GM21717 (cell line): ENCODE results near the gene CKAP5.

Experiments used
- ATAC-seq: cut with Tn5 transposase; IDR thresholded peaks from one replicate; pipeline ENCODE4 v1.9.1; 2021; ENCODE audit warnings: mild to moderate bottlenecking, moderate library complexity; ENCODE audit not compliant: unreplicated experiment

The CKAP5 gene

GRCh38 chr11:46701078-46701654 lies 144.9 kb downstream of the CKAP5 start:
- ATAC-seq, result peak; percentile 4

GRCh38 chr11:46700241-46701077 lies 145.6 kb downstream of the CKAP5 start, which contains the start of the genes ARHGAP1 and ZNF408:
TSS of gene ARHGAP1 (minus strand) at chr11:46700619. CDS start at chr11:46696107, 4,512 bp downstream.
TSS of gene ZNF408 (plus strand) at chr11:46701031. CDS start at chr11:46701048, 17 bp downstream.
- ATAC-seq, result peak; percentile 84

DNA sequence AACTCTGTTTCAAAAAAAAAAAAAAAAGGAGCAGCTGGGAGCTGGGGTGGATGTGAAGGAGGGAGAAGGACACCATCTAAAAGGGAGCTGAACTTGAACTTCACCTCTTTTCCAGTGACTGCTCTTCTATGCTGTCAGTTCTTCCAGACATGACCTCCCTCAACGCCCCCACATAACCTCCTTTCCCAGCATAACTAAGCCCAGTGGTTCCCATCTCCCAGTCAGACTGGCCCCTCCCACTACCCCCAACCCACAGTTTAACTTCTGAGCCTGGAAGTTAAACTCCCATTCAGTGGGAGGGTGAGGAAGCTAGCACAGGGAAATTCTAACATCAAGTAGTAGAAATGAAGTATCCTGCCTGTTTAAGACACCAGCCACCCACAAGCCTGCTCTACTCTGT lies 147.5 kb downstream of the CKAP5 start:
- no peak for ATAC-seq

- no peak for ATAC-seq
These were observed 148.4 kb downstream of the CKAP5 start for GRCh38 chr11:46697723-46698122.

DNA sequence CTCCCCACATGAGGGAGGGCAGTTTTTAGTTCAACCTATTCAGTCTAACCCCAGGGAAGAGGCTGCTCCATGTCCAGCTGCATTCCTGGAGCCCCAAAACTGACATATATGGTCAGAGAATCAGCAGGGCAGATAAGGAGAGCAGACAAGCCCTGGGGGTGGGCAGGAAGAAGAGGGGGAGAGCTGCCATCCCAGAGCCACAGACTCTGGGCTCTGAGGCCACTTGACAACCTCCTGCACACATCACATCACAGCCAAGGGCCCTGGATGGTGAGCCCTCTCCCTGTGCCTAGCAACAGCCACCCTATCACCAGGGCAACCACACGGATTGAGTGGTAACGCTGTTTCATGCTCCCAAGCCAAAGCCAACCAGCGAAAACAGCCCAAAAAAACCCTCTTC lies 148.8 kb downstream of the CKAP5 start:
- no peak for ATAC-seq

DNA sequence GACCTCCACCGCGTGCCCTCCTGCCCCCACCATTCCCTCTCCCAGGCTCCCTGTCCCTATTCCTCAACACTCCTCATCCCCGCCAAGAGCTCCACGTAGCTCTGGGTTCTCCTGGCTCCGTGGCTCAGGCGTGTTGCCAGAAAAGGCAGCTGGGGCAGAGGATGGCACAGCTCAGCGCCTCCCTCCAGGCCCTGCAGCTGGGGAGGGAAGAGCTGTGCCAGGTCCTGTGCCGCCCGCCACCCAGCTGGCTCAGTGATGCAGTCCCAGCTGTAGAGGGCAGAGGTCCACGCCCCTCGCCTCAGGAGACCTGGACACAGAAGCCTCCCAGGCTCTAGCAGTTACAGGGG lies 149.9 kb downstream of the CKAP5 start:
- no peak for ATAC-seq

DNA sequence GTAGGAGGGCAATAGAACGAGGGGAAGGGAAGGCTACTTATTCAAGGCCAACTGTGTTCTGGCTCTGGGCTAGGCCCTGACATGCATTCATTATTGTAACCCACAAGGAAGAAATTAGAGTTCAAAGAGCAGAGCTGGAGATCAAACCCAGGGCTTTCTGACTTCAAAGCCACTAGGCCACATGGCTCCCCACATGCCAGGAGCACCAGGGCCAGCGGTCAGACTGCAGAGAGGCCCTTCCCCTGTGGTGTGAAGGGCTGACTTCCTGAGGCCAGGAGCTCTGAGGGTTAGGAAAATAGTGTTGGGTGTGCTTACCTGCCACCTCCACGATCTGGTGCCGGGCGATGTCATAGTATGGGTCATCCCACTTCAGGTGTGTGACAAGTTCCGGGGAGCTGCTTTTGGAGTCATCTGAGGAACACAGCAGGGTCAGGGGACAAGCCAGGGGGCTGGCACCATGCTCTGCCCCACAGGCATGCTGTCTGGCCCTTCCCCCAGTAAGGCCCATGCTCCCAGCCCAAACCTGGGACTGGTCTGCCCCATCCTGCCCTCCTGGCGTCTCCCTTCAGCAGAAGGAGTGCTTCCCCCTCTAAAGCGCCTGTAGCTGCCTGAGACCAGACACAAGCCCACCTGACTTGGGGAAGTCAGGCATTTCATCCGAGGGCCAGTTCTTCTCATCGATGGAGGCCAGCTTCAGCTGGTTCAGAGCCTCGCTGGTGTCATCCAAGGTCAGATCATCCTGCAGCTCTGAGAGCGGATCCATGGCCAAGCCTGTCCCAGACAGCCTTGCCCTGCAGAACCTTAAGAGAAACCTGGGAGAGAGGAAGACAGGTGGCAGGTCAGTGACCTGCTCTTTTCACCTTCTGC lies 150.5 kb downstream of the CKAP5 start:
- ATAC-seq, result no peak

DNA sequence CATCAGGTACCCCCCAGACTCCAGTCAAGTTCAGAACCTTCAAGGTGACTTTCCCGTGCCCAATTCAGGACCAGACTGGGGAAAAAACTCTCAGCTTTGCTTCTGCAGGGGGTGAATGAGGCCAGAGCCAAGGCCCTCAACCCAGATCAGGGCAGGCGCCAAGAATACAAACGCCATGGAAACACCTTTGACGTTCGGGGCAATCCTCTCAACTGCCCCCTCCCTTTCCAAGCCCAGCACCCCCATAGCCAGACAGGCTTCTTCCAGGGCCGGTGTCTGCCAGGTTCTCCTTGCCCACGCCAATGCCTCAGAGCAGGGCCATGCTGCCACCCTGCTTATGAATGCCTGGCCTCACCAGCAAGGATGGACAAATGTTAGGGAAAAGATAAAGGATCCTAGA lies 151.5 kb downstream of the CKAP5 start:
- ATAC-seq, result no peak

DNA sequence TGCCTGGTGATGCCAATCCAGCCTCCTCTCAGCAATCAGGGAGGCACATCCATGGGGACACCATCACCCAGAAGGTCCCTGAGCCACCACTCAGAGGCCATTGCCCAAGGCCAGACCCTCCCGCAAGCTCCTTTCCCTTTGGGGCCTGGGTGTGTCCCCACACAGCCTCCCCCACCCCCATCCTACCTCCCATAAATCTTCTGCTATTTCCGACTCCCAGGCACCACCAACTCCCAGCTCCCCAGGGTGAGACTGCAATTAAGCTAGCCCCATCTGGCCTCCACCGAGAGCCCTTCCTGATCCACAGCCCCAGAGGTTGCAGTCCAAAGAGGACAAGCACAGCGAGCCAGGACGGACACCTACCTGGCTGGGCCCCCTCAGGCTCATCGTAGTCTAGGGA lies 152.0 kb downstream of the CKAP5 start:
- no peak for ATAC-seq

GRCh38 chr11:46693597-46694012 lies 152.5 kb downstream of the CKAP5 start:
- no peak for ATAC-seq
